Measurements from ENCODE around the gene CDK6. TPM values are rescaled to one million over a fixed set of nuclear protein-coding genes. Genes with fewer than 3 reads are reported as not detected.
"Not testable (repeated sequence)": the region's sequence is repeated elsewhere in the genome, so short reads cannot be mapped to it uniquely, and the experiment has no call there.

The CDK6 gene
- total RNA-seq, 1 experiment from 2014 or later = 73.8 TPM

DNA sequence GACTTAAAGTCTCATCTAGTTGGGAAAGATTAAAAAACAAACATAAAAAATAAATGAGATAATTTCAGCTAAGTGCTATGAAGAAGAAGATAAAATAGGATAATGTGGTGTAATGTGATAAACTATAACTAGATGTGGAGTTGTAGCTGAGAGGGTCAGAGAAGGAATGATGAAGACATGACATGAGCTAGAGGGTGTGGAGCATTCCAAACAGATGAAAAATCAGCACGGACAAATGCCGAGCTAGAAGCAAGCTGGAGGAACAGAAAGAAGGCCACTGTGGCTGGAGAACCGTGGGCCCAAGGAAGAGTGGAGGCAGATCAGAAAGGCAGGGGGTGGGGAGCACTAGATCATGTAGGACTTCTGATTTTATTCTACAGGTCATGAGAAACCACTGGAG lies 70.6 kb downstream of the CDK6 start:
- DNase-seq (ENCODE audit: extremely low read depth, low read depth) = peak; percentile 74

DNA sequence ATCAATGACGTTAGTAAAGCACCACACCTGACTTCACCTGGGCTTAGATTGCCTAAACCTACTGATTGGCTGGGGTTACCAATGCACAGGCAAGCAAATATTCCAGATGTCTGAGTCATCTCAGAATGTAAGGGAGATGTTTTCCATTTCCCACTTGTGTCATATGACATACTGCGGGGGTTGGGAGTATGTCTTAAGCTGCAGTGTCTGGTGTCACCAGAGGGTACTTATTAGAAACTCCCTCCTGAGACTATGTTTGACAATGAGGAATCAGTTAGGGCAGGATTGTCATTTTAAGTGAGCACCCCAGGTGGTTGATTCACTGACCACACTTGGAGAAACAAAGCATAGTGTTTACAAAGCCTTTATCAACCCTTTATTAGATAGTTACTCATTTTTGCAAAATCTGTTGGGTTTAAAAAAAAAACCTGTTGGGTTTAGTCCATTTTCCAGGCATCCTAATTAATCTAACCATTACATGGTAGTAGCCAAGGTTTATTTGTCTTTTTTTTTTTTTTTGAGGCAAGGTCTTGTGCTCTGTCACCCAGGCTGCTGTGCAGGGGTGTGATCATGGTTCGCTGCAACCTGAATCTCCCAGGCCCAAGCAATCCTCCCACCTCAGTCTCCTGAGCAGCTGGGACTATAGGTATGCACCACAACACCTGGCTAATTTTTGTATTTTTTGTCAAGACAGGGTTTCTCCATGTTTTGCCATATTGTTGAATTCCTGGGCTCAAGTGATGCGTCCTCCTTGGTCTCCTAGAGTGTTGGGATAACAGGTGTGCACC lies 72.5 kb downstream of the CDK6 start:
- peak; percentile 33 for DNase-seq (ENCODE audit: extremely low read depth, low read depth)

DNA sequence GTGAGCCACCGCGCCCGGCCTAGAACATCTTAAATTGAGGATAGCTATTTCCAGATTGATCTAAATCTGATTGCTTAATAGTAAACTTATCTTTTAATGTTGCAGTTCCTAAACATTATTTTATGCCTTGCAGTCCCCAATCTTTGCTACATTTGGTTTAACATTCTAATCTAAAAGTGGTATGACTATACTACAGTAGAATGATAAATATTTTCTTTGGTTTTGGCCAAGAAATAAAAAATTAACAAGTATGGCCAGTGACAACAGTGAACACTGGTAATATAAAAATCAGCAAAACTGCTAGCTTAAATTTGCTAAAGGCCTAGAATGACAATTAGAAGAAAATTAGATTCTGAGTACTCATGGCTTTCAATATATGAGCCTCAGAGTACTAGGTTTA lies 73.5 kb downstream of the CDK6 start:
- DNase-seq (ENCODE audit: extremely low read depth, low read depth) = no peak

DNA sequence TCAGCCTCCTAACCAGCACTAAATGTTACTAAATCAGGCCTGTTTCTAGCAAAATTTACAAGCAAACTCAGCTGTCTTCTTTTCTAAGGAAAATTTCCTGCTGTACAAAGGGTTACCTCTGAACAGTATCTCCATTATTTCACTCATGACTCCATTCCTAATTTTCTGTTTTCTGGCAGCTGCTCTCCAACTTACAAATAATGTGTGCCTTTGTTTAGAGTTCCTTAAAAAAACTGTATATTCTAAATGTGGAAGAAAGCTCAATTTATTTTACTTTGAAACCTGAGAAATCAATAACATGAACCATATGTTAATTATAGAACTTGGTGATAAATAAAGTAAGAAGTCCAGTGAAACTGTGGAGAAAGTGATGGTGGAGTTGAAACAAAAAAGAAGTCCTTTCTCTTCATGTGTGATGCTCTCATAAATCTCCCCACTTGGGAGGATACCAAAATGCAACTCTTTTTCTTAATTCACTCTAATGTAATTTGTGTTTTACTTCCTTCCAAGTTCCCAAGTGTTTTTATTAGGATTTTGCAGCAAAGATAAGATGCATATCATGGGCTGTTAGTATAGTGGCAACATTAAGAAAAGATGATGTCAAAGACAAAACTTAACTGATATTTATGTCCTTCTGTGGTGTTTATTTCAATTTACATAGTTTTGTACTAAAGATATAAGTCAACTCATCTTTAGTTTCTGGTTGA lies 74.8 kb downstream of the CDK6 start:
- no peak for DNase-seq (ENCODE audit: extremely low read depth, low read depth)

DNA sequence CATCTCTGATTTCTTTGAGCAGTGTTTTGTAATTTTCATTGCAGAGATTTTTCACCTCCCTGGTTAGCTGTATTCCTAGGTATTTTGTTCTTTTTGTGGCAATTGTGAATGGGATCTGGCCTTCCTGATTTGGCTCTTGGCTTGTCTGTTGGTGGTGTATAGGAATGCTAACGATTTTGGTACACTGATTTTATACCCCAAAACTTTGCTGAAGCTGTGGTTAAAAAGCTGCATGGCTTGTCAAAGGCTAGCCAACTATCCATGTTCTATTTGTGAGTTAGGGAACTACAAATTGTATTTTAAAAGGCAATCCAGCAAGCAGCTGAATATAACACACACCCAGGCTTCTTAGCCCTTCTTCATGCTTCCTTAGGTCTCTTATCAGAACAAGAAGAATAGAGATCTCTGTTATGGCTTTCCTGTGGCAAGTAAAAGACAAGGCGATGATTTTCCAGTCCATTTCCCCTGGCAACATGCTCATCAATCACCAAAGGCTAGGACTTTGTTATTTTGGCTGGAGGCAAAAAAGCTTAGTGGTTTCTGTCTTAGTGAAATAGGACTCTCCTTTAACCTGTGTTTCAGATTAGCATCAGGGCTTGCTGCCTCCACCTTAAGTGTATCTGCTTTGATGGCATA lies 77.5 kb downstream of the CDK6 start:
- no peak for DNase-seq (ENCODE audit: extremely low read depth, low read depth)

DNA sequence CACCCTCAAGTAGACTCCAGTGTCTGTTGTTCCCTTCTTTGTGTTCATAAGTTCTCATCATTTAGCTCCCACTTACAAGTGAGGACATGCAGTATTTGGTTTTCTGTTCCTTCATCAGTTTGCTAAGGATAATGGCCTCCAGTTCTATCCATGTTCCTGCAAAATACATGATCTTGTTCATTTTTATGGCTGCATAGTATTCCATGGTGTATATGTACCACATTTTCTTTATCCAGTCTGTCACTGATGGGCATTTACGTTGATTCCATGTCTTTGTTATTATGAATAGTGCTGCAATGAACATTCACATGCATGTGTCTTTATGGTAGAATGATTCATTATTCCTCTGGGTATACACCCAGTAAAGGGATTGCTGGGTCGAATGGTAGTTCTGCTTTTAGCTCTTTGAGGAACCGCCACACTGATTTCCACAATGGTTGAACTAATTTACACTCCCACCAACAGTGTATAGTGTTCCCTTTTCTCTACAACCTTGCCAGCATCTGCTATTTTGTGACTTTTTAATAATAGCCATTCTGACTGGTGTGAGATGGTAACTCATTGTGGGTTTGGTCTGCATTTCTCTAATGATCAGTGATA lies 79.0 kb downstream of the CDK6 start:
- not testable (repeated sequence) for DNase-seq (ENCODE audit: extremely low read depth, low read depth)

DNA sequence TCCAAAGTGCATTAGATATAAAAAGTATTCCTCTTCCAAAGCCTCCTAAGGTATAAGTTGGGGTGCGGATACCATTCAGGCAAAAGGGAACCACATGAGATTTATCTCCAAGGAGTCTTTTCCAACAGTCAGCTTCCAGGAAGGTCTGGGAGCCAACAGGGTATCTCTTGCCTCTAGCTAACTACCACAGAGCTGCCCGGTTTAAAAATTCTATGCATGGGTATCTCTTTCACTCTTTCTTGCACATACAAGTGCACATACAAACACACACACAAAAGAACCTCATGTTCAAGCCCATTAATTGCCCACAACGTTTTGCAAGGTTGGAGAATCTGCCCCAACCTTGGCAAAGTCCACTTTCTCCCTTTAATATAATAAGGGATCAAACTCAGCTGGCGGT lies 80.7 kb downstream of the CDK6 start:
- DNase-seq (ENCODE audit: extremely low read depth, low read depth) = no peak

DNA sequence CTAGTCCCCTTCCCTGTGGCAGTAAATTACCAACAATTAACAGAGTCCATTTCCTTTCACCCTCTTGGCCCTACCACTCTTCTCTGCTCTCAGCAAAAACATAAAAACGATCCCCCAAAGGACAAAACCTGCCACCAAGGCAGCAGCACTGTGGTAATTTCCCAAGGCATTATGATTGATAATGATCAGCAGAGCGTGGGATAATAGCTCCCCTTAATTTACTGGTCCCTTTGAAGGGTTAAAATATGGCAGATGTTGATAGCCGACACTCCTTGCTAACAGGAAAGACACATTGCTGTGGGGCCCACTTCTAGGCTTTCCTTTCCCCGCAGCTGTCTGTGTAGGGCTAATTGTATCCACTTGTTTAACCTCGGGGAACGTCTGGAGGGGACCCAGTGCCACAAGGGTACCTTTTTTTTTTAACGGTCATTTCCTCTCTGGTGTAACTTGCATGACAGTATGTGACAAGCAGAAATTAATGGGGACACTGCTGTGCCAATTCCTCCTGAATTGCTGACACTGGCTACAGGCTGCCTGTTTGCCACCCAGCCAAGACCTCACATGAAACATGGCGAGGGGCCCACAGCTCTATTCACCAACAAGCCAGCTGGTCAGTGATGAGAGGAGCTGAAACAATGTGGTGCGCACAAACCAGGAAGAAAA lies 81.3 kb downstream of the CDK6 start:
- DNase-seq (ENCODE audit: extremely low read depth, low read depth) = no peak

DNA sequence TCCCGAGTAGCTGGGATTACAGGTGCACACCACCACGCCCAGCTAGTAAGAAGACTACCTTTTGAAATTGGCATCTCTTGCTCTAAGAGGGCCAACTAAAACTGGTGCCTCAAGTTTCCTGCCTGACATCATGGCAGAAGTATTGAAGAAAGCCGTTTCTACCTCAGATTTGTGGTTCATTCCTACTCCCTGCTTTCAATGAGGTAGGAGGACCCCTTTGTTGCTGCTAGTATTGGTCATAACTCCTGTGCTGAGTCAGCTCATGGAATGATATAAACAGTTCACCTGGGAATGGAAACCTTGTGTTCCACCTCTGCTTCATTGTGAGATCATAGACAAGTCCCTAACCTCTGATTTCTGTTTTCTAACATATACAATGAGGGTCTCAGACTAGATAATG lies 82.8 kb downstream of the CDK6 start:
- DNase-seq (ENCODE audit: extremely low read depth, low read depth) = no peak

DNA sequence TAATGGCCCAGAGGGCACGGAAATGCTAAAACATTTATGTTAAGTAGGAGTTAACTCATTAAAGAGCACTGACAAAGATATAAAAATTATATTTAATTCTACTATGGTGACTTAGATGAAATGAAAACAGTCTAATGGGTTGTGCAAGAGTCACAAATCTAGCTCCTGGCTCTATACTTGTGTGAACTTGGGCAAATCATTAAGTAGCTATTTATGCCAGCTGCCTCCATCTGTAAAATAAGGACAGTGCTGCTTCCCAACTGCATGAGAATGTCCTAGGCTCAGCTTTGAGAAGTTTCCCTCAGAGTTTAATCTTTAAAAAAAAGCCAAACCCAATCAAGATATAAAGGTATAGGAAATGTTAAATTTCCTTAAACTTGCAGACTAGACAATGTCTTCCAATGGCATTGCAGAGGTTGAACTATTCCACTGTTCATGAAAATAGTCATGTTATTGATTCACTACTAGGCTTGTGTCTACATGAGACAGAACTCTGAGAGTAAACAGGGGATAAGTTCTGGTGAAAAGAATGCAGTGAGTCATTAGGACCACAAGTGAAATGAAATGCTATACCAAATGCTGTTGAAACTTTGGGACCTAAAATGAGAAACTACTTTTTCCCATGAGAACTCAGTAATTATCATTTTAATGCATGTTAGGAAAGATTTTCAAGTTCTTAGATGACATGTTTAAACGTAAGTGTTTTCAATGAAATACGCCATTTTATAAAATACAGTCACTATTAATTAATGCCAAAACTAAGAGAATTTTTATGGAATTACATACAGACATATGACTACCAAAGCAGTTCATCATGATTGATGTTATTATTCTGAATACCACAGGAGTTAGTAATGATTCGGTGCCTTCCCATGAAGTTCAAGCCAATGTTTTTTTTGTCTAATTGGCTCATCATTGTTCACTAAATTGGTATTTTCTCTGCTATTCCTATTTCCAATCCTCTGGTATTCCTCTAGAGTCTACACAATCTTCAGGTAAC lies 84.2 kb downstream of the CDK6 start:
- DNase-seq (ENCODE audit: extremely low read depth, low read depth) = peak; percentile 76

DNA sequence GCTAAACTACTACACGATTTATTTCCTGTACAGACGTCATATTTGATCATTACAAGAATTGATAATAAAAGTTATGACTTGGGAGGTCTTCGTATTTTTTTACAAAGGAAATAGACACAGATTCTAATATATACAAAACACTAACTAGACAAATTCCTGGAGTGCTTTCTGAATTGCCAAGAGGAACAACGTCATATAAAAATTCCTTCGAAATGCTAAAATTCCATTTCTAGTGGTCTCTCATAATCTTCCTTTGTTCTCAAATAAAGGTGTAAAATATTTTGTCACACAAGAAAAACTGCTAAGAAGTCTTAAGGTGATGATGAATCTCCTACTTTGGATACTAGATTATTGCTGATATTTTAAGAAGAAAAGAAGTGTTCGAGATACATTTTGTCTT lies 85.4 kb downstream of the CDK6 start:
- DNase-seq (ENCODE audit: extremely low read depth, low read depth) = peak; percentile 58

DNA sequence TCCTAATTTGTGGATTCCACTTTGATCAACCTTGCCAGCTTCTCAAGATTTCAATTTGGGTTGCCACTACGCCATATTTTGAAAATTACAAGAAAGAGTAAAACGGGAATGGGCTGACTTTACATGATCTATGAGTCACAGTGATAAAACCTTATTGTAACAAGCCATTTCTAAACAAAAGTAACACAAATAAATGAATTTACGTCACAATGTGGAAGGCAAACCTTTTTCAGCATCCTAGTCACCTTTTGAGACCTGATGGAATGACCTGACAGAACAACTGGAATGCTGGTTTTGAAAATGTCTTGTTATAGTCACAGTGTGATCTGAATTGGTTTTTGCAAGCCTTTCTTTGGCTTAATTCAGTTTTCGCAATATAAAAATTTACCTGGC lies 85.9 kb downstream of the CDK6 start:
- DNase-seq (ENCODE audit: extremely low read depth, low read depth) = peak; percentile 57

DNA sequence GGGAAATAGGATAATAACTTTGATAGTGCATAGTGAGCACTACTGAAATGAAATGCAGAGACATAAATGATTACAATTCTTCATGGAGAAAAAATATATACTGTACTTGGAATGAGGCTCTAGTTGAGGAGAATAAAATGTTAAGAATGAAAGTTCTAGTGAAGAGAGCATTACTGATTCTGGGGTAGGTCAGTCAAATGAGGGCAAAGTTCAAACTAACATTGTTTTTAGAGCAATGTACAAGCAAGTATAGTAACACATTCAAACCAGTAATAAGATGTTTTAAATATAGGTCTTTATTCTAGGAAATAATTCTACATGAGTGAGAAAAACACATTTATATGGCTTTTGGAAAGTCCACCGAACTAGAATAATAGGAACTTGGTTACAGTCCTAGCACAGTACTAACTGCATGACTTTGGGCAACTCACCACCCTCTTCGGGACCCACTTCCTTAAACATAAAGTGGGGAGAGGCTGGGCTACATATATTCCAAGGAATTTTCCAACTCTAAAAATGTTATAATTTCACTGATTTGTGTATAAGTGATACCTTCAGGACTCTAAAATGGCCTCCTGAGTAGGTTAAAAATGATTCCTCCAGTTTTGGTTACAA lies 86.4 kb downstream of the CDK6 start:
- no peak for DNase-seq (ENCODE audit: extremely low read depth, low read depth)

DNA sequence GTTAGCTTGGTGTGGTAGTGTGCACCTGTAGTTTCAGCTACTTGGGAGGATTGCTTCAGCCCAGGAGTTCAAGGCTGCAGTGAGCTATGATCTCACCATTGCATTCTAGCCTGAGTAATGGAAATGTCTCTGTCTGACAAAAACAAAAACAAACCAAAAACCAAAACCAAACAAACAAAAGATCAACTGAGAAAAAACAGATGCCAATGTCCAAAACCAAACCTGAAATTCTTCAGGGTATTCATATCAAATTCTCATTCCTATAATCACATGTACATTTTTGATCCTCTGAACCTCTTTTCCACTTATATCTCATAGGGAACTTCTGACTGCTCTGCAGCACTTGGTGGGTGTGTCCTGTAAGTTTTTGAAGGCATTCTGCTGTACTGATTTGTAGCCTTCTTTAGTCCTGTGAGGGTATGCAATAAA lies 87.0 kb downstream of the CDK6 start:
- DNase-seq (ENCODE audit: extremely low read depth, low read depth) = no peak

DNA sequence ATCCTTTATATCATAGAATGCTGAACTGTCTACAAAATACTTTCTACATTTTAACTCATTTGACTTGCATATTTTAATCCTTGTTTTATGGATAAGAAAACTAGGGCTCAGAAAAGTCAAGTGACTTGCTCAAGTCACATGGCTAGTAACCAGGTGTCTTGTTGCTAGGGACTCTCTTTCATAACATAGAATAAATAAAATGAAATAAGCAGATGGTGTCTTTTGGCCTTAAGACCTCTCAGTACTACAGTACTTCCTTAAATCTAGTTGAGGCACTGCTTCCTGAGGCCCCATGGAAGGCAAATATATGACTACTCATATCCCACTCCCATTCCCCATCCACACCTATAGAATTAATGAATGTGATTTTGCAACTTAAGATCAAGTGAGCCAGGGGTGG lies 87.9 kb downstream of the CDK6 start:
- no peak for DNase-seq (ENCODE audit: extremely low read depth, low read depth)

DNA sequence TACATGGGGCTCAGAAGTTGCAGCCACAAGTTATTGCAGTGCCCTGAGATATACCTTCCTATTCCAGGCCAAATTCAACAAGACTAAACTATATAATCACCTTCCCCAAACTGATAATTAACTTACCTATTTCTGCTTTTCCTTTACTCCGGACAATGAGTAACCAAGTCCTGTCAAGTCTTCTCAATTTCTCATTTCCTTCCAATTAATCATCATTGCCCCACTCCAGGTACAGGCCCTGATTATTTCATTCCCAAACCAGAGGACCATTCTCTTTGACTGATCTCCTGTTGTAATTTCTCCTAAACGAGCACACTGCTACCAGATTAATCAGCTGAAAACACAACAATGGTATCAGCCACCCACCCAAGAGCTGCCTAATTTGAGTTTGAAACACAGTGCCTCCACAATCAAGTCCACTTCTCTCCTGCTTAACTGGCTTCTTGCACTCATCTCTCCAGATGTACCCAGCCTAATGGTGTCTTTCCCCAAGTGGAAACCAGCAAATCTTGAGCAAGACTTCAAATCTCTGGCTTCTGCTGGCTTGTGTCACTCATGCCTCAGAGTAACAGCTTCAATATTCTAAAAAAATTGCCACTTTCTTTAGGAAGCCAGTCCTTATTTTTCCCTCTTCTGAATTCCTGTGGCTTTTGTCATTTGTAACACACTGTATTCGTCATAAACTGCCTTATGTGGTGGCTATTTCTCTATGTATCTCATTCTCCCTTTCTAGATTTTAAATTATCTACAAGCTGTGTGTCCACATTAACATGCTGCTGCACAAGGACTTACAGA lies 89.1 kb downstream of the CDK6 start:
- DNase-seq (ENCODE audit: extremely low read depth, low read depth) = no peak

DNA sequence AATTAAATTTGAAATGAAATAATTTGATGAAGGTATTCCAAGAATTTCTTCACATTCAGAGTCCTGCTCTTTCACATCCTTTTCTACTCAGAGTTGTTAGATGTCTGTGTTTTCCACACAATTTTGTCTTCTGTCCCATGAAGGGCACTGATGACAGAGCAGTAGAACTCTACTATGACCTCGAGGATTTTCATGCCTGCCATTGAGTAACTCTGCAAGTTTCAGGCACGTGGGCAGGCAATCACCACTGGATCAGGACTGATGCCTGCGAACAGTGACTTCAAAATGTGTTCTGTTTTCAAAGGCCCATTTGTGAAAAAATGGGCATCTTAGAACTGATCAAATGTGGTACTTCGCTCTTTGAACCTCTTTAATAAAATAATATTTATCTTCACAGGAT lies 91.1 kb downstream of the CDK6 start:
- no peak for DNase-seq (ENCODE audit: extremely low read depth, low read depth)

DNA sequence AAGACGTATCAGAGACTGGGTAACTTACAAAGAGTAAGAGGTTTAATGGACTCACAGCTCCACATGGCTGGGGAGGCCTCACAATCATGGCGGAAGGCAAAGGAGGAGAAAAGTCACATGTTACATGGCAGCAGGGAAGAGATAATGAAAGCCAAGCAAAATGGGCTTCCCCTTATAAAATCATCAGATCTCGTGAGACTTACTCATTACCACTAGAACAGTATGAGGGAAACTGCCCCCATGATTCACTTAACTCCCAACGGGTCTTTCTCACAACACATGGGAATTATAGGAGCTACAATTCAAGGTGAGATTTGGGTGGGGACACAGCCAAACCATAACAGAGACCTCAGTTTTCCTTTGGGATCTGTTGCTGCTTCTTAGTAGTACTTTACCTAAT lies 92.2 kb downstream of the CDK6 start:
- DNase-seq (ENCODE audit: extremely low read depth, low read depth) = not testable (repeated sequence)

All from NCI-H460 (cell line).